Activated T-cell treated with anti-CD3 and anti-CD28 coated beads for 1 hour (primary cell): Measurements from ENCODE around the gene SLC25A26.

Experiments used
- DNase-seq: peaks from one replicate; pipeline ENCODE4 v3.0.0-alpha.2; 2020; ENCODE audit warnings: low read depth

Gene SLC25A26

GRCh38 chr3:66326340-66326739 is 105.5 kb downstream of the SLC25A26 start:
- DNase-seq, result no peak

DNA sequence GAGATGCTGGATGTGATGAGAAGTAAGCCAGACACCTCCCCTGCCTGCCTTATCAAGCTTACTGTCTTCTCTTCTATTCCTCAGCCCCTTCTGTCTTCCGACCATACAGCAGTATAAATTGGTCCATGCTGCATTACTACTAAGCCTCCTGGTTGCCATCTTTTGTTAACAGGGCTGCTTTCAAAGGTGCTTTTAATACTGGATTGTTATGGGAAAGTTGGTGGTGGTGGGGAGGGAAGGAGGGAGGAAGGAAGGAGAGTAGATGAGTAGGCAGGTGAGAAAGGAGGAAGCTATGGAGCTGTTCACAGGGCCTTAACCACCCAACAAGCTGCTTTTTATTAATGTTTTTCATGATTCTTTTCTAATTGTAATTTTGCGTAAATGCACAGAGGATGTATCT is 114.9 kb downstream of the SLC25A26 start:
- no peak for DNase-seq

DNA sequence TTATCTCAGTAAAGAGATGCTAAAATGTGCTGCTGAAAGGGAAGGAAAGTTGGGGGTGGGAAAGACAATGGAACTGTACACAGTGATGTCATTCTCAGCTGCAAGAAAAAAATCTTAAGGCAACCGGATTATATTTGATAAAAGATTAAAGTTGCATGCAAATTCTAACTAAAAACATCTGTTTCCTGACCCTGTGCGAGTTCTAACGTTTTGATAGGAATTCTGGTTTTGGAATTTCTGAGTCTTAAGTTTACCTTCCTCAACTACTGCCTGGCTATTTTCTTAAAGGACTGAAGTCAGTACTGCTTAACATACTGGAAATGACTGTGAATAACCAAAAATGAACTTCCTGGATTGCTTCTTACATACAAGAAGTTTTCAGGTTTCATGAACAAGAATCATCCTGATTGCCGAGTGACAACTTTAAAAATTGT is 115.5 kb downstream of the SLC25A26 start:
- DNase-seq, result no peak

DNA sequence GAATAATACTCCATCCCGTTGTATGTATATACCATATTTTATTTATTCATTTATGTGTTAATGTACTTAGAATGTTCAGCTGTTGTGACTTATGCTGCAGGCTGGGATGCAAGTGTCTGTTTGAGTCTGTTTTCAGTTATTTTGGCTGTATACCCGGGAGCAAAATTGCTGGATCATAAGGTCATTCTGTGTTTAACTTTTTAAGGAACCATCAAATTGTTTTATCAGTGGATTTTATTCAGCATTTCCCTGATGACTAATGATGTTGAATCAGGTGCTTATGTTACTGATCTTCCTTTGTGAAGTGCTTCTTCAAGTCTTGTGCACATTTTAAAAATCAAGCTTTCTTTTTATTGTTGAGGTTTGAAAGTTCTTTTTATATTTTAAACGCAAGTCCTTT is 118.1 kb downstream of the SLC25A26 start:
- DNase-seq, result no peak

- DNase-seq, result no peak
Observed at GRCh38 chr3:66342717-66343356, 122.0 kb downstream of the SLC25A26 start.

DNA sequence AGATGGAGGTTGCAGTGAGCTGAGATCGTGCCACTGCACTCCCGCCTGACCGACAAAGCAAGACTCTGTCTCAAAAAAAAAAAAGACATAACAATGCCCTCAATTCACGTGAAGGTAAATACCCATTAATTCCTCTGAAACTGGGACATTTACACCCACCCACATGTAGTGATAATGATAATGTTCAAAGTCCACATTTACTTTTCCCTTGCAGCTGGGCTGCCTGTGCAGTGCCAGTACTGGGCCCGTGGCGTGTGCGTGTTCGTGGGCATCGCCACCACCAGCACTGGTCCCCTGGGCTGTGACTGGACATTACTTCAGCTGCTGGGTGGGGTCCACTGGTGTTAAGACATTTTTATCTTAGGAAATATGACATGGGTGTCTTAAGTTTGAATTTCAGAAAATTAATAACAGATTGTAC is 123.6 kb downstream of the SLC25A26 start:
- DNase-seq, result no peak

GRCh38 chr3:66344848-66345578 is 124.2 kb downstream of the SLC25A26 start:
- DNase-seq, result no peak

DNA sequence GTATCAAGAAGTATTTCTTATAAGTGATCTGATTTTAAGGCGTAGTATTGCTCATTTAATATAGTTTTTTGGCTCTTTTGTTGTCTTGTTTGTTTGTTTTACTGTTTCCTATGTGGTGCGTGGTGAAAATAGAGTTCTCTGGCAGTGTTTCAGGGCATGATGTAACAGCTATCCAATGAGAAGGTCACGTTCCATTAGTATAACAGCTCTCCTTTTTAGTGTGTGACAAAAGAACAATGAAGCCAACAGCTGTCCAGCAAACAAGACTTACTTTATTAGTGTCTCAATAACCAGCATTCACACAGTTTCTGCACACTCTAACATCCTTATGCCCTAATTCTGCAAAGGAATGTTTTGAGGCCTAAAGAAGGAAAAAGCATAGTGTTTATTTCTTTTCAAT is 127.9 kb downstream of the SLC25A26 start:
- DNase-seq, result no peak

- no peak for DNase-seq
Observed at GRCh38 chr3:66350601-66351000, 129.8 kb downstream of the SLC25A26 start.

GRCh38 chr3:66353039-66353438 is 132.2 kb downstream of the SLC25A26 start:
- DNase-seq, result no peak

GRCh38 chr3:66353530-66353929 is 132.7 kb downstream of the SLC25A26 start:
- no peak for DNase-seq

GRCh38 chr3:66354001-66354400 is 133.2 kb downstream of the SLC25A26 start:
- no peak for DNase-seq

- DNase-seq, result no peak
Observed at GRCh38 chr3:66355394-66355793, 134.6 kb downstream of the SLC25A26 start.

GRCh38 chr3:66355997-66356396 is 135.2 kb downstream of the SLC25A26 start:
- DNase-seq, result no peak

DNA sequence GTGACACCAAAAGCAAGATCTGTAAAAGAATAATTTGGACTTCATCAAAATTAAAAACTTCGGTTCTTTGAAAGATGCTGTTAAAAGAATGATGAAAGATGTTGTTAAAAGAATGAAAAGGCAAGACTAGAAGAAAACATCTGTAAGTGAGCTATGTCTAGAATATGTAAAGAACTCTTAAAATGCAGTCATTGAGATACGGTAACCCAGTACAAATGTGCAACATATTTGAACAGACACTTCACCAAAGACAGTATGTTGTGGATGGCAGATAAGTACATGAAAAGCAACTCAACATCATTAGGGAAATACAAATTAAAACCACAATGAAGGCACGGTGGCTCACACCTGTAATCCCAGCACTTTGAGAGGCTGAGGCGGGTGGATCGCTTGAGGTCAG is 140.6 kb downstream of the SLC25A26 start:
- DNase-seq, result no peak

- no peak for DNase-seq
Observed at GRCh38 chr3:66362541-66362941, 141.7 kb downstream of the SLC25A26 start.

DNA sequence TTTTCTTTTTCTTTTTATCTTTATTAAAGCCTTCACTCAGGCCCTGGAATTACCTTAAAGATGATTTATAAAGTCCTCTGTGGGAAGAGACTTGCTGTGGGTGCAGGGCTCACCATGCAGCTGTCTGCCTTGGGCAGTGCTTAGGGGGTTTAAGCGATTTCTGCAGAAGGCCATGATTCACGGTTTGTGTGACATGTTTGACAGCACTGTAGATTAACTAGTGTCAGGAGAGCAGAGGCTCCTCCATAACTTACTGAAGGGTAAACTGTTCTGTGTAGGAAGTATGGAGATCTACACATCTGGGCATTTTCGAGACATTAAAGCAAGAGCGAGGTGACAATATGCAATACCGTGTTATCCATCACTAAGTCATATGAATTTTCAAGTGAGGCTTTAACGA is 142.3 kb downstream of the SLC25A26 start:
- DNase-seq, result no peak

DNA sequence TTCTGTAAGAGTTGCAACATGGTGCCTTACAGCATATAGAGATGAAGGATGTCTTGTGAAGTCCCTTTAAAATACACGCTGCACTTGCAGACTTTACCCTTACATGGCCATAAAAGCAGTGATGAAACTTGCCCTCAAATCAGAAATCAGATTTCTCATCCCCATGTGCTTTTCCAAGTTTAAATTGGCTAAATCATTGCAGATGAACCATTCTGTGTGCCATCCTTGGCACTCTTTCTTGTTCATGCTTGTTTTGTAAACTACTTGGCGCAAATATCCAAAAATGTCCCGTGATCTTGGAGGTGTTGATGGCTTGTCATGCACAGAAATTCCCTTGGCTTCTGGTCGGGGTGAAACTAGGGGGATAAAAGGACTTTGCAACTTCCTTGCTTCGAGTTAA is 144.3 kb downstream of the SLC25A26 start:
- DNase-seq, result no peak

DNA sequence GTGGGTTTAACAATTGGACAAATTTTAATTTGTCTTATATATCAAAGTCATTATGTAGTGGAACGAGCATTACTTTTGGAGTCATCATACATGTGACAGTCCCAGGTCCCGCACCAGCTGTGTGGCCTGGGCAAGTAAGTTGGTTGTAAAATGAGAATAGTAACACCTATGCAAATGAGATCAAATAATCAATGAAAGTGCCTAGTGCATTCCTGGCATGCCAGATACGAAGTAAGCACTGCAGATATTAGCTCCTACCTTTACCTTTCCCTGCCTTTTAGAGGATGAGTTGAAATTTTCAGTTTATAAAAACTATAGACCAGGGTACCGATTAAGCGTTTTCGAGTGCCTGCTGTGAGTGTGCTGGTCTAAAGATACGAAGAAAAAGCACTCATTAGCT is 145.9 kb downstream of the SLC25A26 start:
- DNase-seq, result no peak

- no peak for DNase-seq
Observed at GRCh38 chr3:66367979-66368378, 147.2 kb downstream of the SLC25A26 start.

GRCh38 chr3:66370179-66370578 is 149.4 kb downstream of the SLC25A26 start:
- DNase-seq, result no peak

DNA sequence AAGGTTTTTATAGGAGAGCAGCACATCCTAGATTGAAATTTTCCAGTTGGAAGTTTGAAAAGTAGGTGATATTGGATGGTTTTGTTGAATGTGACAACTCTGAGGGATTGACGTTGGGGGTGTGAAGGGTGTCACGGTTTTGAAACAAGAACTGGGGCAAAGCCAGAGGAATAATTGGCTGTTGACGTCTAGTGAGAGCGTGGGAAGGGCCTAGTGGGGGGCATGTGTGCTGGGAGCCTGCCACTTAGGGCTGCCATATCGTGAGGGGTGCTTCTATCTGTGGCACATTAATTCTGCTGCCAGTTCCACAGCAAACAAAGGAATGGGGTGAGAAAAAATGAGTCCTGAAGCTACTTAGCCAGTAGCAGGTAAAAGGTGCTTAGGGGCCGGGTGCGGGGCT is 150.6 kb downstream of the SLC25A26 start:
- DNase-seq, result no peak

GRCh38 chr3:66372681-66373350 is 152.0 kb downstream of the SLC25A26 start:
- DNase-seq, result peak; percentile 18
